DLD1 (cell line): ENCODE results near the gene PTPRN2.
"Not testable (repeated sequence)": the region's sequence is repeated elsewhere in the genome, so short reads cannot be mapped to it uniquely, and the experiment has no call there.

ENCODE experiments used
- in situ Hi-C: cut with HindIII; loops from 2 replicates; pipeline ENCODE4 v1.10.0; 2017; ENCODE audit warnings: low sequenced_read_pairs

PTPRN2 gene

GRCh38 chr7:158475036-158475678 lies 112.5 kb downstream of the PTPRN2 start:
- in situ Hi-C loops = no loop called here

GRCh38 chr7:158474488-158474887 lies 113.1 kb downstream of the PTPRN2 start:
- in situ Hi-C loops = no loop called here

GRCh38 chr7:158473946-158474345 lies 113.7 kb downstream of the PTPRN2 start:
- in situ Hi-C loops = no loop called here

DNA sequence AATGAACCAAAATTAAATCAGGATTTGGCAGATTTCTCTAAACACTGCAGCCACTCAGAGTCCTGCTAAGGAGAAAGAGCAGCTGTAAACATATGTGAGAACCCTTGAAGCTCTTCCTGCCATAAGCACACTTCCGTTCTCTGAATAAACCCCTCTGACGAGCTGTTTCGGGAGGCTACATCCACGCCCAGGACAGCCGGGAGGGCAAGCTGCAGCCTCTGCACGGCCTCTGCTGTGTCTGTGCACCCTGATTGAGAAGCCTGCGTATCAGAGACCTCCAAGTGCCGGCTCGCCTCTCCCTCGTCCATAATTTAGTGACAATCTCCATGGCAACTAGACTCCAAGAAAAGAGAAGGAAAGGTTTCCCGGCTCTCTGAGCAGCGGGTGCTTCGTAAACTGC lies 114.4 kb downstream of the PTPRN2 start:
- in situ Hi-C loops = no loop called here

GRCh38 chr7:158472596-158472995 lies 115.0 kb downstream of the PTPRN2 start:
- in situ Hi-C loops = no loop called here

- in situ Hi-C loops = no loop called here
Measured at GRCh38 chr7:158471716-158472115, 115.9 kb downstream of the PTPRN2 start.

DNA sequence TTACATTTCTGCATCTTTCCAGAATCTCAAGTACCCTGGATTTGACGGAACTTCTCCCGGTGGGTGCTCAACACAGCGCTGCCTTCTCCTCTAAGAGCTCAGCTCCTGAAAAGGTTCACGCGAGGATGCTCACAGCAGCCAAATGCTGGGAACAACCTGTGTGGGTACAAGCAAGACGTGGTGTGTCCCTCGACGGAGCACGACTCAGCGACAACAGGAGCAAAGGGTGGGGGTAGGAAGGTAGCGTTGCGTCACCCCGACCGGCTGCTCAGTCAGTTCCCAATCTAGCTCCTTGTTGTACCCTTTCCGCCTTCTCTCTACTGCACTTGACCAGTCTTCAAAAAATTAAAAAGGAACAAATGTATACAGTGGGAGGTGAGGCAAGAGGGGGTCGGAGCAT lies 117.3 kb downstream of the PTPRN2 start:
- in situ Hi-C loops = no loop called here

GRCh38 chr7:158469396-158470051 lies 118.1 kb downstream of the PTPRN2 start:
- in situ Hi-C loops = no loop called here

DNA sequence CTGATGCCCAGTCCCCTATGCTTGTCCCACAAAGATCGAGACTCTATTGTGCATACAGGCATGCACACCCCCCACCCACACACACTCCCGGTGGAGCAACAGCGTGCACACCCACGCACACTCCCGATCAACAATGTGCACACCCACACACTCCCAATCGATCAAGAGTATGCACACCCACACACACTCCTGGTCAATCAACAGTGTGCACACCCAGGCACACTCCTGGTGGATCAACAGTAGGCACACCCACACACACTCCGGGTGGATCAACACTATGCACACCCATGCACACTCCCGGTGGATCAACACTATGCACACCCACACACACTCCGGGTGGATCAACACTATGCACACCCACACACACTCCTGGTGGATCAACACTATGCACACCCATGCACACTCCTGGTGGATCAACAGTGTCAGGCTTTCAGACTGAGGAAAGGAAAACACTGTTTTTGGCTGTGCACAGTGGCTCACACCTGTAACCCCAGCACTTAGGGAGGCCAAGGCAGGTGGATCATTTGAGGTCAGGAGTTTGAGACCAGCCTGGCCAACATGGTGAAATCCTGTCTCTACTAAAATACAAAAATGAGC lies 118.8 kb downstream of the PTPRN2 start:
- in situ Hi-C loops = no loop called here

- in situ Hi-C loops = no loop called here
Measured at GRCh38 chr7:158468181-158468580, 119.4 kb downstream of the PTPRN2 start.

DNA sequence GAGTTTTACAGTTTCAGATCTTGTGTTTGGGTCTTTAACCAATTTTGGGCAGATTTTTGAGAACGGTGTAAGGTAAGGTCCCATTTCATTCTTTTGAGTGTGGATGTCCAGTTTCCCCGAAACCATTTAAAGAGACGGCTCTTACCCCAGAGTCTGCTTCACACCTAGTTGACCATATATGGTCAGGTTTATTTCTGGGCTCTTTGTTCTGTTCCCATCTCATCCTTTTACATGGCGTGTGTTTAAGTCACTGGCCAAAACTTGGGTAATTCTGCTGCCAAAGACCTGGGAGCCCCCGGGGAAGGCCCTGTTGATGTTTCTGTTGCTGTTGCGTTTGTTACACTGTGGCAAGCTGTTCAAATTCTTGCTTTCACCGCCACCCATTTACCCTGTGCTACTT lies 120.1 kb downstream of the PTPRN2 start:
- in situ Hi-C loops = no loop called here

DNA sequence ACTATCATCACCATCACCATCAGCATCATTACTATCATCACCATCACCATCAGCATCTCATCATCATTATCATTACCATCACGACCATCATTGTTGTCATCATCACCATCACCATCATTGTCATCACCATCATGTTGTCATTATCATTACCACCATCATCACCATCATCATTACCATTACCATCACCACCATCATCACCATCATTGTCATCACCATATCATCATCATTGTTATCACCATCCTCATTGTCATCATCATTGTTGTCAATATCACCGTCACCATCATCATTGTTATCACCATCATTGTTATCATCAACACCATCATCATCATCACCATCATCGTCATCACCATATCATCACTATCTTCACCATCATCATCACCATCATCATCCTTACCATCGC lies 124.3 kb downstream of the PTPRN2 start:
- in situ Hi-C loops = no loop called here

DNA sequence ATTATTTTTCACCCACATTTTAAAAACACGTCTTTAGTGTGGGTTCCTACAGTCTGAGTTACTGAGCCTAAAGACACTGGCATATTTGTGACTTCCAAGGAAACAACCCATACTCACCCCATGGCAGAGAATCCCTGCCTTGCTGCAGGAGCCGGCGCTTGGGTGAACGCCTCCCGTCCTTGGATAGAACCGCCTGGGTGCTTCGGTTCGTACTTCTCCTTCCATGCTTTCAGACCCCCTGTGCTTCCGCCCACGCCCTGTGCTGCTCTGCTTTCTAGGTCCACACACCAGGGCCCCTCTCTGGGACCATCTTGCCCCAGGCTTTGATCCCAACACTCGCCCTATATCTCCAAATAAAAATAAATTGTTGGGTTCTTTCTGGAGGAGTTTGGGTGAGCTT lies 125.8 kb downstream of the PTPRN2 start:
- in situ Hi-C loops = no loop called here

- in situ Hi-C loops = no loop called here
Measured at GRCh38 chr7:158460665-158461064, 127.0 kb downstream of the PTPRN2 start.

- in situ Hi-C loops = no loop called here
Measured at GRCh38 chr7:158458716-158459282, 128.8 kb downstream of the PTPRN2 start.

- in situ Hi-C loops = no loop called here
Measured at GRCh38 chr7:158458096-158458495, 129.5 kb downstream of the PTPRN2 start.

DNA sequence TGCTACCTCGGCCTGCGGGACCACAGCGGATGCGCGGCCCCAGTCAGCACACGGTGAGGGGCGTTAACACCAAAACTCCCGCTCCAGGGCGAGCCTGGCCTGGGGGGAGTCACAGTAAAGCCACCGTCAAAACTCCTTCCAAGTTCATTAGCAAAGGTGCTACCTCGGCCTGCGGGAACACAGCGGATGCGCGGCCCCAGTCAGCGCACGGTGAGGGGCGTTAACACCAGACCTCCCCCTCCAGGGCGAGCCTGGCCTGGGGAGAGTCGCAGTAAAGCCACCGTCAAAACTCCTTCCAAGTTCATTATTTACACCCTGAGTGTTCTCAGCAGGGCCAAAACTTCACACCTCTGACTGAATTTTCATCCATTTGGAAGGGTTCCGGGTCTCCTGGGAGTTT lies 130.0 kb downstream of the PTPRN2 start:
- in situ Hi-C loops = not testable (repeated sequence)

- in situ Hi-C loops = no loop called here
Measured at GRCh38 chr7:158454631-158455030, 133.0 kb downstream of the PTPRN2 start.

- in situ Hi-C loops = no loop called here
Measured at GRCh38 chr7:158453663-158454062, 134.0 kb downstream of the PTPRN2 start.

DNA sequence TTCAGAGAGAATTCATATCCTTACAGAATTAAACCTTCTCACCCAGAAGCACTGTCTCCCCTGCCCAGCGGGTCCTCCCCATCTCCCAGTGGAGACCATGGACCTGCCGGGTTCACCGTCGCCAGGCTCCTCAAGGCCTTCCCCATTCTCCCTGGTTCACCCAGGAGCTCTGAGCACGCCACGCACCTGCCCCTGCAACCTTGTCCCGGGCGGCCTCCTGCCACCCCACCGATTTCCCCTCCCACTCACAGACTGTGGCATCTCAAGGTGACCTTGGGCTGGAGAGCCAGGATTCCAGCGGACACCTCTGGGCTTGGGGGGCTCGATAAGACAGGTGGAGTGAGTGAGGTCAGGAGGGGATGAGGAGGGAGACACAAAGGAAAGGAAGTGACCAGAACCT lies 135.3 kb downstream of the PTPRN2 start:
- in situ Hi-C loops = no loop called here

DNA sequence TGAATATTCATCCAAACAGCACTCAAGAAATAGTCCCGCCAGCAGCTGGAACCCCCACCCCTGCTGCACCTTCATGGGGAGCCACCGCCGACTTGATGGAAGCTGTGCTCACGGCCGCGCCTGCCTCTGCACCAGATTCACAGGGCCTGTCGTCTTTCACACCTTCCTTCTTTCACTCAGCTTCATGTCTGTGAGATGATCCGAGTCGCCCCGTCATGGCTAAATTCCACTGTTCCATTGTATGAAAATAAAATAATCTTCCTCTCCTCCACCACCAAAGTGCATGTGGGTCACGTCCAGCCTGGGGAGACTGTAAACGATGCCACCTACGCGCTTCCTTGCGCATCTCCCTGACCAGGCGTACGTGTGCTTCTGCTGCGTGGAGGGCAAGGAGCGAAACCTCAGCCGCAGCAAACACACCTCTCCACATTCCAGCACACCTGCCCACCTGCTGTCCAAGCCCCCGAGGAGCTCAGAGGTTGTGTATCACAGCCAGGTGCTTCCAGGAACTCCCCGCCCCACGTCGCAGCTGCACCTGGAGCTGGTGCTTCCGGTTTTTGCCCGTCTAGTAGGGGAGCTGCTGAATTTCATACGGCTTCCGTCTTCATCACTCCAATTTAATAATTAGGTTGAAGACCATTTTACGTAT lies 137.0 kb downstream of the PTPRN2 start:
- in situ Hi-C loops = no loop called here

DNA sequence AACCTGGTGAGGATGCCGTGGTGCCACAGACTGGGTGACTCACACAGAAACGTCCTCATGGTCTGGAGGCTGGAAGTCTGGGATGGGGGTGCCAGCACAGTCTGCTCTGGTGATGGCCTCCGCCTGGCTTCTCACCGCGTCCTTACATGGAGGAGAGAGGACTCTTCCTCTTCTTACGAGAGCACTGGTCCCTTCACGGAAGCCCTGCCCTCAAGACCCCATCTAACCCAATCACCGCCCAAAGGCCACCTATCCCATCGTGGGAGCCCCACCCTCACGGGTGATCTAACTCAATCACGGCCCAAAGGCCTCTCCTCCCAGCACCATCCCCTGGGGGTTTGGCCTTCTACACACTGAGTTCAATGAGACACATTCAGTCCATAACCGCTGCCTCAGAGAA lies 137.7 kb downstream of the PTPRN2 start:
- in situ Hi-C loops = no loop called here
